HEK293T (cell line): ENCODE data around the gene CD82.

ENCODE experiments used
- BHLHE40 ChIP-seq: fragments of 450-650 bp; IDR thresholded peaks from 2 replicates; pipeline ENCODE4 v1.6.1; 2016; ENCODE audit warnings: mild to moderate bottlenecking, moderate library complexity, borderline replicate concordance
- CTBP1 ChIP-seq: fragments of 450-650 bp; IDR thresholded peaks from 2 replicates; pipeline ENCODE4 v1.6.1; 2016; ENCODE audit warnings: borderline replicate concordance
- ELF4 ChIP-seq: fragments of 450-650 bp; IDR thresholded peaks from 2 replicates; pipeline ENCODE4 v1.6.1; 2017; ENCODE audit warnings: antibody characterized with exemption
- FOXA1 ChIP-seq: fragments of 450-650 bp; IDR thresholded peaks from 2 replicates; pipeline ENCODE4 v1.6.1; 2016; ENCODE audit warnings: mild to moderate bottlenecking
- FOXK2 ChIP-seq: fragments of 450-650 bp; IDR thresholded peaks from 2 replicates; pipeline ENCODE4 v1.6.1; 2016; ENCODE audit warnings: mild to moderate bottlenecking
- FOXM1 ChIP-seq: fragments of 450-650 bp; IDR thresholded peaks from 2 replicates; pipeline ENCODE4 v1.6.1; 2017; ENCODE audit warnings: mild to moderate bottlenecking, borderline replicate concordance
- NFRKB ChIP-seq: fragments of 450-650 bp; IDR thresholded peaks from 2 replicates; pipeline ENCODE4 v1.6.1; 2016; ENCODE audit warnings: mild to moderate bottlenecking, moderate library complexity
- PKNOX1 ChIP-seq: fragments of 450-650 bp; IDR thresholded peaks from 2 replicates; pipeline ENCODE4 v1.6.1; 2016
- SP1 ChIP-seq: fragments of 450-650 bp; IDR thresholded peaks from 2 replicates; pipeline ENCODE4 v1.6.1; 2017
- TARDBP ChIP-seq: fragments of 450-650 bp; IDR thresholded peaks from 2 replicates; pipeline ENCODE4 v1.6.1; 2016
- ZNF384 ChIP-seq: fragments of 450-650 bp; IDR thresholded peaks from 2 replicates; pipeline ENCODE4 v1.6.1; 2016

DNA sequence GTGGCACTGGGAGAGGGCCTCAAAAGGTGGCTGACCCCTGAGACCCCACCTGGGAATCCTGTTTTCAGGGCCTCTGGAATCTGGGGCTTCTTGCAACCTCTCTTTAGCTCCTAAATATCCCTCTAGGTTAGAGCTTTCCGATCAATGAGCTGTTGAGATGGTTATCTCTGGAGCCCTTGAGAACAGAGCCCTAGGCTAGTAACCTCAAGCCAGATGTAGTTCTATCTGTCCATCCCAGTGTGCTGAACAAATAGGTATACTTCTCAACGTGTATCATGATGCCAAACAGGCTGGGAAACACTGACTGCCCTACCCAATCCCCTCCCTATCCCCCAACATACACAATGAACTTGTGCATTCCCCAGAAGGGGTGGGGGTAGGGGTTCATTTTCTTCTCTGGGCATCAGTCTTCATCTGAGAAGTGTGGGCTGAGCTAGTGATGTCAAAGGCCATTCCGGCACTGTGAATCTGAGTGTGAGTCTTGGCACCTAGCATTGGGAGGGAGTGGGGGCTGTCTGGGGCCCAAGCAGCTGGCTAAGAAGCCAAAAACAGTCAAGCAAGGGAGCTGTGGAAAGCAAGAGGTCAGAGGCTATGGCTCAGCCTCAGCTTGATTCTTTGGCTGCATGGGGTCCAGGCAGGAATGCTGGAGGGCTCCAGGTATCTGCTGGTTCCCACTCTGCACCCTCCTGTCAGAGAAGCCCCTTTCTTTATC is 17.3 kb downstream of the CD82 start:
- no peak for TF ChIP-seq FOXM1
- TF ChIP-seq ZNF384 = no peak
- no peak for TF ChIP-seq BHLHE40
- TF ChIP-seq TARDBP = no peak
- TF ChIP-seq FOXA1 = no peak
- no peak for TF ChIP-seq ELF4
- no peak for TF ChIP-seq SP1
- TF ChIP-seq PKNOX1 = no peak
- no peak for TF ChIP-seq FOXK2
- no peak for TF ChIP-seq NFRKB
- no peak for TF ChIP-seq CTBP1
